HEK293 (cell line): Measurements from ENCODE around the gene ZNF408.

Experiments
- CTCF ChIA-PET: fragments of 350-600 bp; formaldehyde crosslinking; extraction: SDS; loops from one replicate; lab custom pipeline; 2021; ENCODE audit warnings: antibody characterized with exemption; lab: Yijun Ruan, JAX
- POLR2A ChIA-PET: fragments of 300-600 bp; formaldehyde crosslinking; extraction: SDS; loops from one replicate; lab custom pipeline; 2020; ENCODE audit warnings: antibody characterized with exemption, inconsistent platforms; lab: Yijun Ruan, JAX
- H3K27ac ChIP-seq: fragments of 200-500 bp; sonication (Bioruptor generic); 2 replicates; pipeline ENCODE4 v1.5.1; 2014; ENCODE audit warnings: low read depth, low read length, control low read depth, inconsistent platforms; ENCODE audit errors: extremely low read depth
- H3K36me3 ChIP-seq, 2 experiments: fragments of 200-500 bp in 1 of 2; sonication (Bioruptor generic) in 1 of 2; 1 replicate in 1 of 2; 2 replicates in 1 of 2; pipeline ENCODE4 v1.5.1; 2014 to 2017; ENCODE audit warnings: inconsistent platforms in 2 of 2, low read length in 2 of 2; ENCODE audit not compliant: control insufficient read depth in 2 of 2, insufficient read depth in 1 of 2
- H3K4me1 ChIP-seq: fragments of 200-500 bp; sonication (Bioruptor generic); 2 replicates; pipeline ENCODE4 v1.5.1; 2014; ENCODE audit warnings: mild to moderate bottlenecking, low read length, inconsistent platforms; ENCODE audit not compliant: control insufficient read depth, insufficient read depth
- H3K4me3 ChIP-seq: 2 replicates; pipeline ENCODE4 v1.5.1; 2011; ENCODE audit warnings: low read depth, mild to moderate bottlenecking, control low read depth, low read length, moderate library complexity
- H3K9me3 ChIP-seq: fragments of 200-500 bp; sonication (Bioruptor generic); 2 replicates; pipeline ENCODE4 v1.5.1; 2014; ENCODE audit warnings: low read depth, low read length, inconsistent platforms; ENCODE audit not compliant: control insufficient read depth, insufficient read depth
- BCL11B ChIP-seq: fragments of 450-650 bp; formaldehyde crosslinking; IDR thresholded peaks from 2 replicates; pipeline ENCODE4 v1.5.1; 2016; ENCODE audit warnings: low read depth, missing biosample characterization, missing genetic modification characterization
- GFI1B ChIP-seq: fragments of 450-650 bp; formaldehyde crosslinking; IDR thresholded peaks from 2 replicates; pipeline ENCODE4 v1.5.1; 2016; ENCODE audit warnings: missing biosample characterization, missing genetic modification characterization
- GLIS2 ChIP-seq: fragments of 450-650 bp; formaldehyde crosslinking; IDR thresholded peaks from 2 replicates; pipeline ENCODE4 v1.5.1; 2016; ENCODE audit warnings: missing biosample characterization, missing genetic modification characterization
- HOXC10 ChIP-seq: sonication (generic); formaldehyde crosslinking; IDR thresholded peaks from 2 replicates; pipeline ENCODE4 v1.8.1; 2023; ENCODE audit warnings: mild to moderate bottlenecking, missing genetic modification reagents
- MEIS1 ChIP-seq: sonication (generic); formaldehyde crosslinking; IDR thresholded peaks from 2 replicates; pipeline ENCODE4 v1.8.1; 2022; ENCODE audit warnings: missing genetic modification reagents, mild to moderate bottlenecking, borderline replicate concordance
- SALL2 ChIP-seq: fragments of 450-650 bp; formaldehyde crosslinking; IDR thresholded peaks from 2 replicates; pipeline ENCODE4 v1.5.0; 2017; ENCODE audit warnings: missing biosample characterization, mild to moderate bottlenecking, missing genetic modification characterization, borderline replicate concordance
- SP2 ChIP-seq: fragments of 450-650 bp; formaldehyde crosslinking; IDR thresholded peaks from 2 replicates; pipeline ENCODE4 v1.5.1; 2016; ENCODE audit warnings: missing biosample characterization, missing genetic modification characterization
- TCF7L2 ChIP-seq: IDR thresholded peaks from 2 replicates; pipeline ENCODE4 v1.6.1; 2011; ENCODE audit warnings: low read depth, mild to moderate bottlenecking, inconsistent platforms, low read length, moderate library complexity, borderline replicate concordance
- YY1 ChIP-seq: fragments of 450-650 bp; formaldehyde crosslinking; IDR thresholded peaks from 2 replicates; pipeline ENCODE4 v1.5.1; 2018; ENCODE audit warnings: missing biosample characterization, missing genetic modification characterization
- YY2 ChIP-seq: fragments of 450-650 bp; formaldehyde crosslinking; IDR thresholded peaks from 2 replicates; pipeline ENCODE4 v1.5.1; 2016; ENCODE audit warnings: missing biosample characterization, missing genetic modification characterization
- ZBTB21 ChIP-seq: fragments of 450-650 bp; formaldehyde crosslinking; IDR thresholded peaks from 2 replicates; pipeline ENCODE4 v1.5.1; 2017; ENCODE audit warnings: missing biosample characterization, missing genetic modification characterization
- ZNF10 ChIP-seq: fragments of 450-650 bp; formaldehyde crosslinking; IDR thresholded peaks from 2 replicates; pipeline ENCODE4 v1.5.1; 2017; ENCODE audit warnings: missing biosample characterization, missing genetic modification characterization
- ZNF133 ChIP-seq: fragments of 450-650 bp; formaldehyde crosslinking; IDR thresholded peaks from 2 replicates; pipeline ENCODE4 v1.5.1; 2016; ENCODE audit warnings: missing biosample characterization, missing genetic modification characterization
- ZNF174 ChIP-seq: fragments of 450-650 bp; formaldehyde crosslinking; IDR thresholded peaks from 2 replicates; pipeline ENCODE4 v1.5.0; 2017; ENCODE audit warnings: missing biosample characterization, mild to moderate bottlenecking, missing genetic modification characterization
- ZNF239 ChIP-seq: fragments of 450-650 bp; formaldehyde crosslinking; IDR thresholded peaks from 2 replicates; pipeline ENCODE4 v1.5.1; 2016; ENCODE audit warnings: missing biosample characterization, missing genetic modification characterization
- ZNF404 ChIP-seq: fragments of 450-650 bp; formaldehyde crosslinking; IDR thresholded peaks from 2 replicates; pipeline ENCODE4 v1.5.1; 2017; ENCODE audit warnings: missing biosample characterization, missing genetic modification characterization
- ZNF433 ChIP-seq: fragments of 450-650 bp; formaldehyde crosslinking; IDR thresholded peaks from 2 replicates; pipeline ENCODE4 v1.5.1; 2016; ENCODE audit warnings: missing biosample characterization, missing genetic modification characterization, low read depth
- ZNF521 ChIP-seq: fragments of 450-650 bp; formaldehyde crosslinking; IDR thresholded peaks from 2 replicates; pipeline ENCODE4 v1.5.1; 2017; ENCODE audit warnings: missing biosample characterization, mild to moderate bottlenecking, missing genetic modification characterization
- ZNF555 ChIP-seq: fragments of 450-650 bp; formaldehyde crosslinking; conservative IDR thresholded peaks from 2 replicates; pipeline ENCODE4 v1.5.1; 2017; ENCODE audit warnings: missing biosample characterization, mild to moderate bottlenecking, missing genetic modification characterization, inconsistent platforms
- ZNF600 ChIP-seq: fragments of 450-650 bp; formaldehyde crosslinking; IDR thresholded peaks from 2 replicates; pipeline ENCODE4 v1.5.1; 2016; ENCODE audit warnings: missing biosample characterization, missing genetic modification characterization
- ZNF610 ChIP-seq: fragments of 450-650 bp; formaldehyde crosslinking; IDR thresholded peaks from 2 replicates; pipeline ENCODE4 v1.5.1; 2016; ENCODE audit warnings: missing biosample characterization, missing genetic modification characterization, borderline replicate concordance
- ZNF626 ChIP-seq: fragments of 450-650 bp; sonication (Bioruptor Pico); formaldehyde crosslinking; IDR thresholded peaks from 2 replicates; pipeline ENCODE4 v1.5.1; 2018; ENCODE audit warnings: missing biosample characterization, missing genetic modification characterization, inconsistent platforms
- ZNF658 ChIP-seq: fragments of 450-650 bp; formaldehyde crosslinking; IDR thresholded peaks from 2 replicates; pipeline ENCODE4; 2016; ENCODE audit warnings: missing biosample characterization, missing genetic modification characterization
- ZNF768 ChIP-seq: fragments of 450-650 bp; formaldehyde crosslinking; IDR thresholded peaks from 2 replicates; pipeline ENCODE4 v1.5.1; 2018; ENCODE audit warnings: missing biosample characterization, mild to moderate bottlenecking, missing genetic modification characterization
- ZNF792 ChIP-seq: fragments of 450-650 bp; formaldehyde crosslinking; IDR thresholded peaks from 2 replicates; pipeline ENCODE4 v1.5.1; 2016; ENCODE audit warnings: missing biosample characterization, missing genetic modification characterization
- TF ChIP-seq, protein P1 (sequence below): fragments of 450-650 bp; formaldehyde crosslinking; IDR thresholded peaks from 2 replicates; pipeline ENCODE4 v1.5.1; 2016; ENCODE audit warnings: missing biosample characterization, missing genetic modification characterization
- TF ChIP-seq, protein P2 (sequence below): fragments of 450-650 bp; formaldehyde crosslinking; IDR thresholded peaks from 2 replicates; pipeline ENCODE4 v1.5.1; 2017; ENCODE audit warnings: missing biosample characterization, missing genetic modification characterization

ZNF408 gene

DNA sequence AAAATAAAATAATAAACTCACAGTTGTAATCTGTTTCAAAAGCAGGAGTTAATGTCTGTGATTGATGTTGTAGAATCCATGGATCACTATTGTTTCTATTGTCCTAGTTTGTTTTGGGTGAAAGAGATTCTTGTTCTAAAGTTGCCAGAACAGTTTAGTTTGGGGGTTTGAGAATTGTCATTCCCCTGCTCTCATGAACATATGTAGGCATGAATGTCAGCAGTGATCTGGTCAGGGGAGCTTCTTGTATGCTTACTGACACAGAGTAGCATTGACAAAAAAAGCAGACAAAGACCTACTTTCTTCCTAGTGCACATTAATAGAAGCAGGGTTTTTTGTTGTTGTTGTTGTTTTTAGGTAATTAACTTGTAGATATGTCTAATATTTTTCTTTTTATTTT, 39.0 kb upstream of the ZNF408 start:
- H3K9me3 ChIP-seq: no peaks in the 10 kb centered on the region
- peaks cover 14 to 85% of the 10 kb centered on the region in 2 experiments for H3K36me3 ChIP-seq
- H3K4me1 ChIP-seq: no peaks in the 10 kb centered on the region
- TF ChIP-seq, protein P1, sequence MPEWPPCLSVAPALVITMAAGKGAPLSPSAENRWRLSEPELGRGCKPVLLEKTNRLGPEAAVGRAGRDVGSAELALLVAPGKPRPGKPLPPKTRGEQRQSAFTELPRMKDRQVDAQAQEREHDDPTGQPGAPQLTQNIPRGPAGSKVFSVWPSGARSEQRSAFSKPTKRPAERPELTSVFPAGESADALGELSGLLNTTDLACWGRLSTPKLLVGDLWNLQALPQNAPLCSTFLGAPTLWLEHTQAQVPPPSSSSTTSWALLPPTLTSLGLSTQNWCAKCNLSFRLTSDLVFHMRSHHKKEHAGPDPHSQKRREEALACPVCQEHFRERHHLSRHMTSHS (tag by site-specific recombination): no peak
- TF ChIP-seq, protein P2, sequence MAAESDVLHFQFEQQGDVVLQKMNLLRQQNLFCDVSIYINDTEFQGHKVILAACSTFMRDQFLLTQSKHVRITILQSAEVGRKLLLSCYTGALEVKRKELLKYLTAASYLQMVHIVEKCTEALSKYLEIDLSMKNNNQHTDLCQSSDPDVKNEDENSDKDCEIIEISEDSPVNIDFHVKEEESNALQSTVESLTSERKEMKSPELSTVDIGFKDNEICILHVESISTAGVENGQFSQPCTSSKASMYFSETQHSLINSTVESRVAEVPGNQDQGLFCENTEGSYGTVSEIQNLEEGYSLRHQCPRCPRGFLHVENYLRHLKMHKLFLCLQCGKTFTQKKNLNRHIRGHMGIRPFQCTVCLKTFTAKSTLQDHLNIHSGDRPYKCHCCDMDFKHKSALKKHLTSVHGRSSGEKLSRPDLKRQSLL (tag by site-specific recombination): no peak
- TF ChIP-seq ZNF239 (tag by site-specific recombination) (no peak), ZNF610 (tag by site-specific recombination) (no peak), SALL2 (tag by site-specific recombination) (no peak), ZBTB21 (tag by site-specific recombination) (no peak), TCF7L2 (no peak), ZNF768 (tag by site-specific recombination) (no peak), ZNF404 (tag by site-specific recombination) (no peak), MEIS1 (CRISPR knock-in tag) (no peak)
- CTCF ChIA-PET: no interaction called here
- H3K4me3 ChIP-seq: no peak overlapping the region
- H3K27ac ChIP-seq: no peak overlapping the region
- POLR2A ChIA-PET: no interaction called here

DNA sequence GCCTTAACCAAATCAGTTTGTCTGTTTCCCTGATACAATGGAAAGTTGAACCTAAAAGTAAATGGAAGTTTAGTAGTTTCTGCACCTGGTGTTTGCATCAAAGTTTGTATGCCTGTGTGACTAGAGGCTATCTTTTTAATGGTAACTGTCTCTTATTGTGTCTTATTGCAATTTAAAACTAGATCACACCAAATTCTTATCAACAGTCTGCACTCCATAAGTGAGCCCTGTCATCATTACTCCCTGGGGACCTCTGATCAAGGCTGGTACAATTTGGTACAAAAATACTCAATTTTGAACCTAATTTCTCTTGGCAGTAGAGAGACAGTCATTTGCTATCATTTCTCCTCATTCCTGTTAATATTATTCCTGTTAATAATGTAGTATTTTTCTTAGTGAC, 38.5 kb upstream of the ZNF408 start:
- ChIA-PET POLR2A (no interaction called here), CTCF (no interaction called here)
- Histone ChIP-seq H3K27ac (no peak overlapping the region), H3K36me3 (peaks cover 14 to 85% of the 10 kb centered on the region in 2 experiments), H3K4me1 (no peaks in the 10 kb centered on the region), H3K4me3 (no peak overlapping the region), H3K9me3 (no peaks in the 10 kb centered on the region)
- TF ChIP-seq ZNF658 (tag by site-specific recombination) (no peak), ZNF555 (tag by site-specific recombination) (no peak), ZNF174 (tag by site-specific recombination) (no peak), ZNF133 (tag by site-specific recombination) (no peak), GFI1B (tag by site-specific recombination) (no peak), ZNF626 (tag by site-specific recombination) (no peak), SP2 (tag by site-specific recombination) (no peak), GLIS2 (tag by site-specific recombination) (no peak), ZNF600 (tag by site-specific recombination) (no peak), ZNF433 (tag by site-specific recombination) (no peak), ZNF521 (no peak), YY1 (no peak), YY2 (tag by site-specific recombination) (no peak), ZNF404 (tag by site-specific recombination) (no peak), HOXC10 (no peak), ZNF792 (no peak), ZNF10 (tag by site-specific recombination) (no peak), BCL11B (tag by site-specific recombination) (no peak)
- TF ChIP-seq, protein P1 (tag by site-specific recombination): no peak
